Tibial nerve (tissue), 4 donors: ENCODE results near the gene DYNC1LI1.

Source experiments
- CTCF ChIP-seq, 5 experiments: fragments of 200-600 bp in 3 of 5; fragments of 450-650 bp in 2 of 5; sonication (generic) in 3 of 5; IDR thresholded peaks; one replicate each; pipeline ENCODE4 v1.5.1; 2016 to 2019; ENCODE audit warnings: antibody characterized with exemption in 5 of 5, mild to moderate bottlenecking in 3 of 5, moderate library complexity in 2 of 5
- EP300 ChIP-seq, 2 donors: sonication (generic); formaldehyde crosslinking; IDR thresholded peaks; one replicate each; pipeline ENCODE4 v1.6.1; 2017; ENCODE audit warnings: antibody characterized with exemption in 2 of 2, mild to moderate bottlenecking in 1 of 2
- POLR2A ChIP-seq, 2 donors: fragments of 450-650 bp; IDR thresholded peaks; one replicate each; pipeline ENCODE4 v1.6.1; 2017; ENCODE audit warnings: antibody characterized with exemption in 2 of 2, mild to moderate bottlenecking in 2 of 2, moderate library complexity in 2 of 2

DNA sequence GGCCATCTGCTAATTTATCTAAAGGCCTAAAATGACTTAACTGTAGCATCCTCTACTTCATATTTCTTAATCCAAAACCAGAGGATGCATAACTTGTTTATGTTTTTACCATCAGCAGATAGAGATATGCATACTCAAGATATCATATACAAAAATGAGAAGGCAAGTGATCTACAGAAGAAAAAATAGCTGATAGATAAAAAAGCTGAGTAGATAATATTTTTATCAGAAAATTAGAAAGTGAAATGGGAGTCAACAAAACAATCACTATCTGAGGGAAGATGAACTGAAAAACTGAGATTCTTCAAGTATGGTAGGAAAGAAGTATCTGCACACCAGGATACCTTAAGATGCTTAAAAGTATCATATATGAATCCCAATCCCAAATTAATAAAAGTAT lies 25.4 kb downstream of the DYNC1LI1 start:
- no peak for TF ChIP-seq POLR2A (IDR thresholded peaks at IDR 0.05)
- no peak for TF ChIP-seq CTCF (IDR thresholded peaks at IDR 0.05)
- no peak for TF ChIP-seq EP300 (IDR thresholded peaks at IDR 0.05)
